ENCODE results near the gene RBM4B. TPM values are rescaled to one million over a fixed set of nuclear protein-coding genes. Genes with fewer than 3 reads are reported as not detected.

The RBM4B gene
- total and polyA plus RNA-seq, 2 of the 13 experiments (the other 11 are each of a cell fraction or from before 2014, with no cell fraction given), result 25.8 to 32.4 TPM

GRCh38 chr11:66718320-66718971 lies 40.8 kb upstream of the RBM4B start:
- intact Hi-C loops (cut with micrococcal nuclease; ENCODE audit: unreplicated experiment) (loop anchor here (1.0 kb wide), 1 partner anchor 116 kb away; no protein-coding TSS in a partner anchor), in situ Hi-C loops (cut with HindIII; ENCODE audit: extremely low pct_ligation_motif_present, low pct_unique_long_range_greater_than_20kb) (no loop called here)
- ChIA-PET POLR2A (interaction anchor here (0.6 to 1.4 kb wide), 5 partner anchors 25 to 125 kb away, joined by 3 to 4 read pairs (median 3); partner anchors contain the start of genes RBM4, RBM4B and RCE1), CTCF (ENCODE audit: low intra/inter-chr PET ratio, low total read pairs) (interaction anchor here (0.8 kb wide), 1 partner anchor 116 kb away, joined by 5 read pairs; no protein-coding TSS in a partner anchor)
- H3K27ac ChIP-seq (ENCODE audit: extremely low read length, insufficient read depth, low read length), result no peak overlapping the region
- BruUV-seq (replicated peaks), result no TSS peak
- ATAC-seq (peak; percentile 87), FAIRE-seq (peak; percentile 62), DNase-seq (ENCODE audit: low spot score) (peak; percentile 39)
- H3K9me3 ChIP-seq (ENCODE audit: low read length), result no peaks in the 10 kb centered on the region
- peak overlapping the region; percentile 92 for H3K4me2 ChIP-seq (ENCODE audit: low read depth, low read length)
- H3K79me2 ChIP-seq (ENCODE audit: insufficient read depth, low read length), result no peaks in the 10 kb centered on the region
- H3K27me3 ChIP-seq (ENCODE audit: control insufficient read depth in 1 of 2, insufficient read depth in 2 of 2, low read length in 2 of 2), result no peaks in the 10 kb centered on the region
- peak overlapping the region; percentile 63 for H3K9ac ChIP-seq (ENCODE audit: insufficient read depth, low read depth, low read length)
- H3K4me3 ChIP-seq (replicated peaks in 1 of 3; ENCODE audit: insufficient read depth in 1 of 3, low read depth in 2 of 3, low read length in 3 of 3), result peak overlapping the region; percentile 57 to 77 (median 65)
- peaks cover 55% of the 10 kb centered on the region for H3K4me1 ChIP-seq (ENCODE audit: insufficient read depth, low read length)
- no peaks in the 10 kb centered on the region for H4K20me1 ChIP-seq (ENCODE audit: insufficient read depth, low read length)
- WGBS (ENCODE audit: low lambda C conversion rate), result under 1% methylated on average over 18 of the region's 26 CpGs
- peak overlapping the region; percentile 56 for H2AFZ ChIP-seq (ENCODE audit: low read length)
- H3K36me3 ChIP-seq (replicated peaks in 1 of 2; ENCODE audit: control insufficient read depth in 1 of 2, insufficient read depth in 2 of 2, low read length in 2 of 2), result no peaks in the 10 kb centered on the region
- TF ChIP-seq MAFG (CRISPR knock-in tag; IDR thresholded peaks at IDR 0.05), result no peak
- TF ChIP-seq JUN (CRISPR knock-in tag; IDR thresholded peaks at IDR 0.05), result no peak
- 0 out of 2 replicates have a peak, but pooled peaks have one; percentile 37 for TF ChIP-seq SMAD3 (CRISPR knock-in tag; IDR thresholded peaks at IDR 0.05)
- no peak for TF ChIP-seq ZMAT3 (CRISPR knock-in tag; conservative IDR thresholded peaks at IDR 0.05)
- no peak for TF ChIP-seq SNAPC4 (CRISPR knock-in tag; IDR thresholded peaks at IDR 0.05)
- 0 out of 2 replicates have a peak, but pooled peaks have one; percentile 57 for TF ChIP-seq HNF1B (CRISPR knock-in tag; IDR thresholded peaks at IDR 0.05)
- no peak for TF ChIP-seq MAF1 (CRISPR knock-in tag; IDR thresholded peaks at IDR 0.05; ENCODE audit: borderline replicate concordance)
- no peak for TF ChIP-seq KLF12 (CRISPR knock-in tag; IDR thresholded peaks at IDR 0.05; ENCODE audit: borderline replicate concordance)
- no peak for TF ChIP-seq ZNF547 (CRISPR knock-in tag; IDR thresholded peaks at IDR 0.05)
- TF ChIP-seq ZFX (CRISPR knock-in tag; IDR thresholded peaks at IDR 0.05; ENCODE audit: low read depth), result peak; percentile 70
- no peak for TF ChIP-seq KLF11 (CRISPR knock-in tag; IDR thresholded peaks at IDR 0.05)
- no peak for TF ChIP-seq CSRNP2 (CRISPR knock-in tag; conservative IDR thresholded peaks at IDR 0.05; ENCODE audit: low read depth)
- TF ChIP-seq ZNF761 (CRISPR knock-in tag; conservative IDR thresholded peaks at IDR 0.05), result no peak
- no peak for TF ChIP-seq ZZZ3 (CRISPR knock-in tag; IDR thresholded peaks at IDR 0.05; ENCODE audit: borderline replicate concordance)

Measured in HepG2 (cell line).